ENCODE measurements around the gene ZNF701.
"Not testable (repeated sequence)": the region's sequence is repeated elsewhere in the genome, so short reads cannot be mapped to it uniquely, and the experiment has no call there.

DNA sequence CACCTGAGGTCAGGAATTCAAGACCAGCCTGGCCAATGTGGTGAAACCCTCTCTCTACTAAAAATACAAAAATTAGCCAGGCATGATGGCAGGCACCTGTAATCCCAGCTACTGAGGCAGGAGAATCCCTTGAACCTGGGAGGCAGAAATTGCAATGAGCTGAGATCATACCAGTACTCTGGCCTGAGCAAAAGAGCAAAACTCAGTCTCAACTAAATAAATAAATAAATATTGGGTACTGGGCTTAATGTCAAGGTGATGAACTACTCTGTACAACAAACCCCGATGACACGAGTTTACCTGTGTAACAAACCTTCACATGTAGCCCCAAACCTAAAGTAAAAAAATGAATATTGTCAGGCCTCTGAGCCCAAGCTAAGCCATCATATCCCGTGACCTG lies 57.4 kb downstream of the ZNF701 start:
- not testable (repeated sequence) for TF ChIP-seq CTCF (conservative IDR thresholded peaks at IDR 0.05 in 1 of 2, IDR thresholded peaks at IDR 0.05 in 1 of 2; ENCODE audit: extremely low read depth in 1 of 2, insufficient read depth in 1 of 2, low read depth in 1 of 2, low read length in 2 of 2); EZH2 (IDR thresholded peaks at IDR 0.05; ENCODE audit: borderline replicate concordance, low read length)
